GM12891 (cell line): Measurements from ENCODE around the gene BTBD3.

Source experiments
- DNase-seq: peaks from one replicate; pipeline ENCODE4 v3.0.0; 2011; ENCODE audit warnings: low spot score; ENCODE audit not compliant: insufficient read length
- FAIRE-seq: peaks from 2 replicates; lab custom pipeline; 2011; peaks lifted over from hg19 to GRCh38; lab: Jason Lieb, UNC
- PAX5 ChIP-seq: IDR thresholded peaks from 2 replicates; pipeline ENCODE4 v1.6.1; 2011; ENCODE audit warnings: low read length, moderate library complexity, mild to moderate bottlenecking; ENCODE audit not compliant: insufficient read depth, severe bottlenecking
- POLR2A ChIP-seq: IDR thresholded peaks from 2 replicates; pipeline ENCODE4 v1.6.1; 2011; ENCODE audit warnings: low read depth, low read length, control low read depth
- POLR2AphosphoS5 ChIP-seq: IDR thresholded peaks from 2 replicates; pipeline ENCODE4 v1.6.1; 2011; ENCODE audit warnings: low read depth, low read length, control low read depth
- POU2F2 ChIP-seq: IDR thresholded peaks from 2 replicates; pipeline ENCODE4 v1.6.1; 2011; ENCODE audit warnings: low read depth, mild to moderate bottlenecking, control low read depth, low read length, moderate library complexity
- SPI1 ChIP-seq: IDR thresholded peaks from 2 replicates; pipeline ENCODE4 v1.6.1; 2011; ENCODE audit warnings: low read depth, low read length, control low read depth
- TAF1 ChIP-seq: IDR thresholded peaks from 2 replicates; pipeline ENCODE4 v1.6.1; 2011; ENCODE audit warnings: low read depth, low read length, control low read depth

Gene BTBD3

GRCh38 chr20:11929947-11930346, 12.3 kb downstream of the BTBD3 start:
- no peak for DNase-seq
- TF ChIP-seq PAX5 (no peak), SPI1 (no peak), POLR2AphosphoS5 (no peak), TAF1 (no peak)
- FAIRE-seq, result no peak

DNA sequence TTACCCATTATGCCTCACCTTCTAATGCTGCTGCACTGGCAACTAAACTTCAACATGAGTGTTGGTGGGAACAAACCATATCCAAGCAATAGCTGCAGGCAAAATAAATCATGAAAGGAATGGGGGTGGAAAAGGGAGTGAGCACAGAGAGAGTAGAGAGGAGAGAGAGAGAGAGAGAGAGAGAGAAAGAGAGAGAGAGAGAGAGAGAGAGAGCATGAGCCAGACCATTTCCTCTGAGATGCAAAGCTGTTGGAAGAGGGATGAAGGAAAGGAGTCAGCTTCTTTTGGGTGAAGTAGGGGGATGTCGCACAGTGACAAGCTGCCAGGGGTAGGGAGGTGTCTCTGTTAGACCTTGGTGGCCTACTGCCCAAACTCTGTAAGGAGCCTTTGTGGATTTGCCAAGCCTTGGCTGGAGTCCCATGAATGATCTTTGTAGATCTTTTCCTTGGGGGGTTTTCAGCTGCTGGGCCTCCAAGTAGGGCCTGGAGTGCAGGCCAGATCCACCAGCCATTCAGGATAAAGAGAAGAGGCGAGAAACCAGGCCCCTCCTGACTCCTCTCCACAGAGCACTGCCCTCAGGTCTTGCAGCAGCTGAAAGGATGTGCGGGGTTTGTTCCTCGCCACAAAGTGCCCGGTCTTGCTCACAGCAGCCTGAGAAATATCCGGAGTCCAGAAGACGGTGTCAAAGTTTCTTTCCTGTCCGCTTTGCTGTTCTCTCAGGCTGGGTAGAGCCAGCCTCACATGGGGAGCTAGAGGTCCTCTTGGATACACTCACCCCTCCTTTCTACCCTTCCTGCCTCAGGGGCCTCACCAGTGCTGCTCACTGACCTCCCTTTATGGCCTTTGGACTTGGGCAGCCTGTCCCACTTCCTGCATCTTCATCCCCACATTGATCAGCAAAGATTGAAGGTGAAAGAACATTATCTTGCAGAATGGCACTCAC, 17.8 kb downstream of the BTBD3 start:
- TF ChIP-seq TAF1, result no peak
- no peak for TF ChIP-seq POU2F2
- no peak for TF ChIP-seq SPI1
- TF ChIP-seq POLR2AphosphoS5, result no peak
- no peak for TF ChIP-seq PAX5
- no peak for TF ChIP-seq POLR2A
- DNase-seq, result no peak
- no peak for FAIRE-seq

DNA sequence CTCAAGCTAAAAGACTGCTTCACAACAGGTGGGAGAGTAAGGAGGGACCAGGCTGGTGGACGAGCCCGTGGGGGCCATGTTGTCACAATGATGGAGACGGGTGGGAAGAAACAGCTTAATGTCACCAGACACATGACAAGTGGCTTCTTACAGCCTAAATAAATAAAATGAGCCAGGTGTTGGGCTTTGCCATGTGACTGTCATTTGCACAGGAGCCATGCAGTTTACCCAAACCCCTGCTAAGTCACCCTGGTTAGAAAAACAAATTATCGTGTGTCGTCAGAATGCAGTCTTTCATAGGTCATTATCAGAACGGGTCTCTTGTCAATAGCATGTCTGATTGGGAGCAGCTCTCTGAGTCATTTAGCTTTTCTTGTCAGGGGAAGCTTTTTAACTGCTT, 18.5 kb downstream of the BTBD3 start:
- DNase-seq (no peak), FAIRE-seq (no peak)
- TF ChIP-seq TAF1 (no peak), POU2F2 (no peak), POLR2A (no peak), PAX5 (no peak), SPI1 (no peak), POLR2AphosphoS5 (no peak)

- TF ChIP-seq POLR2AphosphoS5, result no peak
- DNase-seq (no peak), FAIRE-seq (no peak)
Observed at GRCh38 chr20:11937230-11937629, 19.5 kb downstream of the BTBD3 start.

- no peak for DNase-seq
- FAIRE-seq, result no peak
- TF ChIP-seq POLR2AphosphoS5, result no peak
- TF ChIP-seq PAX5, result no peak
- no peak for TF ChIP-seq SPI1
- no peak for TF ChIP-seq TAF1
- no peak for TF ChIP-seq POLR2A
- TF ChIP-seq POU2F2, result no peak
Observed at GRCh38 chr20:11941593-11942246, 24.0 kb downstream of the BTBD3 start.

GRCh38 chr20:11943778-11944177, 26.1 kb downstream of the BTBD3 start:
- DNase-seq (no peak), FAIRE-seq (no peak)
- TF ChIP-seq POU2F2 (no peak), TAF1 (no peak), POLR2AphosphoS5 (no peak), POLR2A (no peak), SPI1 (no peak), PAX5 (no peak)

- DNase-seq (no peak), FAIRE-seq (no peak)
- no peak for TF ChIP-seq POLR2A
Observed at GRCh38 chr20:11948806-11949205, 31.1 kb downstream of the BTBD3 start.

DNA sequence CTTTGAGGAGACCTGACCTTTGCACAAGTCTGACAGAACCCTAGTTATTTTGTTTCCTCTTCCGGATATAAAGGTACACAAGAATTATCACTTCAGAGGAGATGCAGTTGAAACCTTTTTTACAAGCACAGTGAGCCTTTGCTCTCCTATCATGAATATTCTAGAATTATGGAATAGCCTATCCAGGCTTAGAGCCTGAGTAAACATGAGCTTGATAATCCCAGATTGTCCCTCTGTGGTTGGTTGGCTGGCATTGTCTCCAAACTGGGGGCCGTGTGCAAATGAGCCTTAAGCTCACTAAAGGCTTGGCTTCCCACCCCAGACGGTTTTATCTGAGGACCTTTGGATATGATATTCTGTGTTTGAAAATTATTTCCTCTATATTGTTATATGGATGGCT, 32.0 kb downstream of the BTBD3 start:
- no peak for DNase-seq
- no peak for FAIRE-seq
- TF ChIP-seq PAX5 (no peak), POLR2AphosphoS5 (no peak), POLR2A (no peak), TAF1 (no peak)

- DNase-seq, result no peak
- FAIRE-seq, result no peak
- no peak for TF ChIP-seq TAF1
- no peak for TF ChIP-seq POU2F2
- TF ChIP-seq PAX5, result no peak
- no peak for TF ChIP-seq POLR2A
Observed at GRCh38 chr20:11951696-11952095, 34.0 kb downstream of the BTBD3 start.

DNA sequence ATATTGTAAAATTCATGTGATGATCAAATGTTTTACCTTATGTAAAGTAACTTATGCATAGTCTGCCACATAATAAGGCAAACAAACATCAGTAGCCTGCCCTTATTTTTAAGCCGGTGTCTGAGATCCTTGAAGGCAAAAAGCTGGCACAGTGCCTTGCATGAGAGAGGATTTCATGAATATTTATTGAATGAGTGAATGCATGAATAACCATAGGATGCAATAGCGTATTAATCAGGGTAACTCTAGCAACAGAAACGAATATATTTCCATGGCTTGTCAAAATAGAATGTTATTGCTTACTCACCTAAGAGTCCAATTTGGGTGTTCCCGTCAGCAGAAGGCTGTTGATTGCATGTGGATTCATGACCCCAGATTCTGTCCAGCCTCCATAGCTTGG, 34.9 kb downstream of the BTBD3 start:
- FAIRE-seq (no peak), DNase-seq (no peak)

More for the DNA sequence above, 34.9 kb downstream of the BTBD3 start:
- TF ChIP-seq POU2F2 (no peak), PAX5 (no peak), SPI1 (no peak), POLR2AphosphoS5 (no peak), POLR2A (no peak), TAF1 (no peak)
